ENCODE data around the gene SGCG. TPM values are rescaled to one million over a fixed set of nuclear protein-coding genes. Genes with fewer than 3 reads are reported as not detected.

The SGCG gene
- total RNA-seq, 2 experiments from 2014 or later: not detected

- no peak overlapping the region for H3K27ac Mint-ChIP-seq
- H3K36me3 Mint-ChIP-seq (ENCODE audit: low read depth): peaks cover 58% of the 10 kb centered on the region
- CTCF ChIA-PET: no interaction called here
- H3K4me3 Mint-ChIP-seq: no peak overlapping the region
- H3K27me3 Mint-ChIP-seq: no peaks in the 10 kb centered on the region
- H3K9me3 Mint-ChIP-seq: no peaks in the 10 kb centered on the region
- no peaks in the 10 kb centered on the region for H3K4me1 Mint-ChIP-seq
- POLR2A ChIA-PET: no interaction called here
- no peak for DNase-seq
These were observed 175.6 kb downstream of the SGCG start for GRCh38 chr13:23356368-23356767.

DNA sequence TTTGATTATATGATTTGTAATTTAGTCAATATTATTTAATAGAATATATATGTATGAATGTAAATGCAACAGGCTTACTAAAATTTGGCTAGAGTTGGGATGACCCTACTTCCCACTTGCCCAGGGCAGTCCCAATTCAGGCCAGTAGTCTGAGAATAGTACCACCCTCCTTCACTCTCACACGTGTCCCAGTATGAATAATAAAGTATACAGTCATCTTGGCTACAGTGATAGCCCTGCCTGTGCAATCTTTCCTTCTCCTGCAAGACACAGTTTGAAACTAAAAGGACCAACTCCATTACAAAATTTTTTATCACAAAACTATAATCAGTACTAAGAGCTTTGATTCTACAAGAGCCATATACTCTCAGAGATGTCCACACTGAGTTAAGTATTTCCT lies 176.6 kb downstream of the SGCG start:
- POLR2A ChIA-PET: no interaction called here
- H3K27ac Mint-ChIP-seq: no peak overlapping the region
- CTCF ChIA-PET: no interaction called here
- no peaks in the 10 kb centered on the region for H3K27me3 Mint-ChIP-seq
- H3K4me1 Mint-ChIP-seq: no peaks in the 10 kb centered on the region
- no peak overlapping the region for H3K4me3 Mint-ChIP-seq
- DNase-seq: no peak
- H3K9me3 Mint-ChIP-seq: no peaks in the 10 kb centered on the region
- peaks cover 53% of the 10 kb centered on the region for H3K36me3 Mint-ChIP-seq (ENCODE audit: low read depth)

DNA sequence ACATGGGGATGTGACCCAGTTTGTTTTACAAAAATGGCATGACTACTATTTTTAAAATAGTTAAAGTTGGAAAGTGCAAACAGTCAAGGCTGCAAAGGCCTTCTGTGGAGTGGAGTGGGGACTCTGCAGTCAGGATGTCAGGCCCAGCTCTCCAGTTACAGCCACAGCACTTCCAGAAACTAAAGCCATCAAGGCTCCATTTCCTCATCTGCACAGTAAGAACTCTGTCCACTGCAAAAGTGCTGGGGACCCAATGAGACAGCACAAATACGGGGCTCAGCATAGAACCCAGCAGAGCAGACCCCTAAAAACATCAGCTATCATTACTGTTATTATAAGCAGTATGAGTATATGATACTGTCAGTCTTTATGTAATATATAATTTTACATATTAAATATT lies 179.1 kb downstream of the SGCG start:
- POLR2A ChIA-PET: no interaction called here
- no peak for DNase-seq
- H3K9me3 Mint-ChIP-seq: no peaks in the 10 kb centered on the region
- no peaks in the 10 kb centered on the region for H3K4me1 Mint-ChIP-seq
- no peak overlapping the region for H3K27ac Mint-ChIP-seq
- CTCF ChIA-PET: no interaction called here
- H3K36me3 Mint-ChIP-seq (ENCODE audit: low read depth): peaks cover 51% of the 10 kb centered on the region
- no peak overlapping the region for H3K4me3 Mint-ChIP-seq
- no peaks in the 10 kb centered on the region for H3K27me3 Mint-ChIP-seq

DNA sequence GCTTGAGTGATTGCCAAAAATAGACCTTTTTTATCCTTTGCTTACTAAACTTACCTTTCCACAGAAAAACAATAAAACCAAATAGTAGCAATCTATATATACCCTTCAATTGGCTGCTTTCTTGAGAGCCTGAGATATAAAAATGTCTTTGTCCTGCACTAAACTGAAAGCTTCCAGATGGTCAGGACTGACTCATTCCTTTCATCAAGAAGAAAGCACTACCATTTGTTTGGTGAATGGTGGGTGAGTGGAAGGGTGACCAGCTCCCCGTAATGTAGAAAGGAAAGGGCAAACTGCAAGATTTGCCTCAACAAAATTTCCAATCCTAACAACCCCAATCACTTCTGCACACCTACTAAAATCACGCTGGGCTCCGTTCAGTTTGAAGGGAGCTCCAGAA lies 184.9 kb downstream of the SGCG start:
- DNase-seq: no peak
- ChIA-PET CTCF (interaction anchor here (1.1 kb wide), 1 partner anchor 10 kb away, joined by 3 read pairs; no protein-coding TSS in a partner anchor), POLR2A (no interaction called here)
- Mint-ChIP-seq H3K36me3 (ENCODE audit: low read depth) (peaks cover 70% of the 10 kb centered on the region), H3K4me3 (no peak overlapping the region), H3K27me3 (no peaks in the 10 kb centered on the region), H3K27ac (no peak overlapping the region), H3K9me3 (no peaks in the 10 kb centered on the region), H3K4me1 (no peaks in the 10 kb centered on the region)

- H3K4me3 Mint-ChIP-seq: no peak overlapping the region
- no peak for DNase-seq
- H3K27ac Mint-ChIP-seq: no peak overlapping the region
- H3K4me1 Mint-ChIP-seq: peaks cover 12% of the 10 kb centered on the region
- CTCF ChIA-PET: no interaction called here
- POLR2A ChIA-PET: no interaction called here
- H3K36me3 Mint-ChIP-seq (ENCODE audit: low read depth): peaks cover 78% of the 10 kb centered on the region
- no peaks in the 10 kb centered on the region for H3K9me3 Mint-ChIP-seq
- H3K27me3 Mint-ChIP-seq: no peaks in the 10 kb centered on the region
These were observed 187.1 kb downstream of the SGCG start for GRCh38 chr13:23367907-23368306.

- Mint-ChIP-seq H3K27ac (no peak overlapping the region), H3K9me3 (no peaks in the 10 kb centered on the region), H3K27me3 (peaks cover 3% of the 10 kb centered on the region), H3K4me1 (peaks cover 40% of the 10 kb centered on the region), H3K36me3 (ENCODE audit: low read depth) (peaks cover 49% of the 10 kb centered on the region), H3K4me3 (no peak overlapping the region)
- DNase-seq: no peak
- CTCF ChIA-PET: no interaction called here
- POLR2A ChIA-PET: interaction anchor here (1.2 kb wide), 1 partner anchor 14 kb away, joined by 4 read pairs; no protein-coding TSS in a partner anchor
These were observed 191.6 kb downstream of the SGCG start for GRCh38 chr13:23372264-23372906.

All from activated CD4-positive, alpha-beta memory T cell treated with anti-CD3 and anti-CD28 coated beads, Interleukin-2, amount 10 ng/mL, durations not matched to agents 7 days and 5 days (primary cell).